GM18873 (cell line): ENCODE data around the gene F8A2.
"Not testable (repeated sequence)": the region's sequence is repeated elsewhere in the genome, so short reads cannot be mapped to it uniquely, and the experiment has no call there.

Experiments used
- ATAC-seq: cut with Tn5 transposase; IDR thresholded peaks from one replicate; pipeline ENCODE4 v1.9.1; 2021; ENCODE audit warnings: mild to moderate bottlenecking, moderate library complexity, moderate number of reproducible peaks; ENCODE audit not compliant: unreplicated experiment, low FRiP score

F8A2 gene

DNA sequence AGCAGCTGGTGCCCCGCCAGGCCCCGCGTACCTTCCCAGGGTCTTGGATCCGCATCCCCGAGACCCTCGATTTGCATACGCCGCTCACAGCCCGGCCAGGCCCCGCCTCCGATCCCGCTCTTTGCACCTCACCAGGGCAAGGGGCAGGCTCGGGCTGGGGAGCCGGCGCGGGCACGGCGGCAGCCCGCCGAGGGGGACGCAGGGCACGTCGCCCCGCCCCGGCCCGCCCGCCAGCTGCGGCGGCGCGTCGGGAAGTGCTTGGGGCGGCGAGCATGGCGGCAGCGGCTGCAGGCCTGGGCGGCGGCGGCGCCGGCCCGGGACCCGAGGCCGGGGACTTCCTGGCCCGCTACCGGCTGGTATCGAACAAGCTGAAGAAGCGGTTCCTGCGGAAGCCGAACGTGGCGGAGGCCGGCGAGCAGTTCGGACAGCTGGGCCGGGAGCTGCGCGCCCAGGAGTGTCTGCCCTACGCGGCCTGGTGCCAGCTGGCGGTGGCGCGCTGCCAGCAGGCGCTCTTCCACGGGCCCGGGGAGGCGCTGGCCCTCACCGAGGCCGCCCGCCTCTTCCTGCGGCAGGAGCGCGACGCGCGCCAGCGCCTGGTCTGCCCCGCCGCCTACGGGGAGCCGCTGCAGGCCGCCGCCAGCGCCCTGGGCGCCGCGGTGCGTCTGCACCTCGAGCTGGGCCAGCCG lies at the start of gene F8A2:
TSS of gene F8A2 (plus strand) at position 253 of the 686 bp plus-strand sequence. CDS start at position 273, 20 bp downstream.
- ATAC-seq = peak; percentile 75

DNA sequence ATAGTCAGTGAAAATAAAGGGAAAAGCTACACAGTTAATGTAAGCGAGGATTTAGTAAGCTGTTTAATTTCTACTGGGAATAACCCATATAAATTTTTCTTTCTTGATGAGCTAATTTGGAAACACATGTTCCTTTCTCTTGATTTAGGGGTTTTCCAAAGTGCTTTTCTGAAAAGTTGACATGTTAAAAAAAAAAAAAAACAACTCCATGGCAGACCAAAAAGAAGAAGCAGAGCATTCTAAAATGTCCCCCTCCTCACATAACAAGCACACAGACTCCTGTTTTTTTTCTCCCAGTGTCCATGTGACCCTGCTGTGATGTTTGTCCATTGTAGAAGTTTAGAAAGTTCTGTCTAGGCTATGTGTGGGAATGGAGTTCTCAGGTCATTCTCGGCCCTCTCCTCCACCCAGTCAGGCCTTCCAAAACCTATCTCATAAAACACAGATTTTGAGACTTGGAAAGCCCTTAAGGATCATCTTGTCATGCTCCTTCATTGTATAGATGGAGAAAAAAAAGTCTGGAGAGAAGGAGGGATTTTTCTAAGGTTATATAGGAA lies 48.3 kb upstream of the F8A2 start:
- no peak for ATAC-seq

DNA sequence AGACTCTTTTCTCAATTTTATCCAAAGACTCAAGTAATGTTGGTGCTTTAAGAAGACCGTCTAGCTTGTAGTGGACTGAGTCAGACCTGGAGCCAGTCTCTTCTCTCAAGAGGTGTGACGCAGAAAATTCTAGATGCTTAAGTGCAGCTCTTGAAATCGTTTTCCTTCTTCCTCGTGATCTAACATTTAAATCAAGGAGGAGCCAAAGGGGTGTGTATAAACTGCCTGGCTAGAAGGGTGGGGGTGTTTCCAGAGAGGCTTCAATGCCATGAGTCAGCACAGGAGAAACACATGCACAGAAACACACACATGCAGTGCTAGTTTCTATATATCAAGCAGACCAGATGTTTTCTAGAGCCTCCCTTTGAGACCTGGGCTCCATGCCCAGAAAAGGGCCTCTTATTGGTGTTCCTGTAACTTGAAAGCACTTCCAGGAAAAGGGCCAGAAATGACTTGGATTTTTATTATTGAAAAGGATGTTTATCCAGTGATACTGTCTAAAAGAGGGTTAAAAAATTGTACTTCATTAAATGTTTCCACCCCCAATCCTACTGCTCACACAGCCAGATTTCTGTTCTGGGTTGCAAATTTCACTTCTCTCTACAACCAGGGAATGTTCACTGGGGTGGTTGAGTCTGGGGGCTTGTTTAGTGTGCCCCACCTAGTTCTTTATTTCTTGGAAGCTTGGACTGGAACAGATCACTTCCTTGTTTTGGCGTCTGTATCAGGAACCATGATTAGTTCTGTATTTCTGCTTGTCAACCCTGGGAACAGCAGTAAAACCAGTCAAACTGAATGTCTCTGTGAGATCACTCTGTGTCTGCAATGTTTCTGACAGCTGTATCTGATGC lies 47.2 kb upstream of the F8A2 start, which contains the start of gene CLIC2:
TSS of gene CLIC2 (minus strand) at position 129 of the 851 bp plus-strand sequence. CDS start 187 bp downstream, outside the sequence.
- ATAC-seq = no peak

DNA sequence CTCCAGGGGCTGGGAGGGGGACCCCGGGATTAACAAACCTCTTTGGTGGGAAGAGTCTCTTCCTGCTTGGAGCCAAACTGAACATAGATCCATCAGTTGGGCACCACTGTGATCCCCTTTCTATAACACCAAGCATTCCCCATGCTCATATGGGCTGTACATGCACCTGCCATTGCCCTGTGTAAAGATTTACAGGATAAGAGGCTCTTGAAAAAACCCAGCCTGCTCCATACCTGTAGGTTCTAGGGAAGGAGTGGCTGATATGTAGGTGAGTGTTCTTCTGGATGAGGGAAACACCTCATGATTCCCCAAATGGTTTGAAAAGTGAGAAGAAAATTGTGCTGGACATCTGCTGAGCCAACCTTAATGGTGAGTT lies 46.6 kb upstream of the F8A2 start:
- not testable (repeated sequence) for ATAC-seq

DNA sequence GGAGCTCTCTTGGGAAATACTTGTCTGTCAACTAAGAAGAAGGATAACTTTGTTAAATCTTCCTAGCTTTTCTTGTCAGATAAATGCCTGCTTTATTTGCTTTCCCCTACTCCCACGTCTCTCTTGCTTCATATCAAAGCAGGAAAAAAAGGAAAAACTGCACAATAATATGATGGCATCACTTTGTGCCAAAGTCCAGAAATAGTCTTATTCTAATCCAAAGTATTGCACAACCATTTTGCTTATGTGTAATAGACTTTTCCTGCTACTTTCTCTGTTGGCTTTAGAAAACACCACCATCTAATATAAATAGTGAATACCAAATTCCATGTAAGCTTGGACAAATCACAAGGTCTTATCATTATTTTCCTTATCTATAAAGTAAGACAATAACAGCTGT lies 36.2 kb upstream of the F8A2 start:
- ATAC-seq = not testable (repeated sequence)

DNA sequence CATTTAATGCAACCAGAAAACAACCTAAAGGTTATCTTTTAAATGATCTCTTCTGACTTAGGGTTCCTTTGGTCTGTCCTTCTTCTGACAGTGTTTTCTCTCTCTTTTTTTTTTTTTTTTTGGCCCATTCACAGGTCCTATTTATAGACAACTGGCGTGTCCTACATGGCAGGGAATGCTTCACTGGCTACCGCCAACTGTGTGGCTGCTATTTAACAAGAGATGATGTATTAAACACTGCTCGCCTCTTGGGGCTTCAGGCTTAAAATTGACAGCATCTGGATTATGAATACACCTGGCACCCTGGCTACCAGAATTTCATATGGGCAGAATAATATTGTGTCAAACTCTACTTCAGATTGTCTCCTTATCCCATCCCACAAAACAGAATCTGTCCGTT lies 32.4 kb upstream of the F8A2 start:
- ATAC-seq = not testable (repeated sequence)

DNA sequence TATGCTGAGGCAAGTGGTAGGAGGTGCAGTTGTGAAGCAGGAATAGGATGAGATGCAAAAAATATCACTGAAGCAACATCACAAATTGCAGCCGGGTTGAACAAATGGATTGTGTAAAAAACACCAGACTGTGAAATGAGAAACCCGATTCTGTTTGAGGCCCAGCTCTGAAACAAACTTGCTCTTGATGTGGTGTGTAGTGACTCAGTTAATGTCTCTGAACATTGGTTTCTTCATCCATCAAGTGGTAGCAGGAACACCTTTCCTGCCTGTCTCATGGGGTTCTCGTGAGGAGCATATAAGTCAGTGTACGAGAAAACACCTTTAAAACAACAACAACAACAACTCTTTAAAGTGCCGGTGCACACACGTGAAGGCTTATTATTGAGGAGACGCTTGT lies 18.2 kb upstream of the F8A2 start:
- not testable (repeated sequence) for ATAC-seq

DNA sequence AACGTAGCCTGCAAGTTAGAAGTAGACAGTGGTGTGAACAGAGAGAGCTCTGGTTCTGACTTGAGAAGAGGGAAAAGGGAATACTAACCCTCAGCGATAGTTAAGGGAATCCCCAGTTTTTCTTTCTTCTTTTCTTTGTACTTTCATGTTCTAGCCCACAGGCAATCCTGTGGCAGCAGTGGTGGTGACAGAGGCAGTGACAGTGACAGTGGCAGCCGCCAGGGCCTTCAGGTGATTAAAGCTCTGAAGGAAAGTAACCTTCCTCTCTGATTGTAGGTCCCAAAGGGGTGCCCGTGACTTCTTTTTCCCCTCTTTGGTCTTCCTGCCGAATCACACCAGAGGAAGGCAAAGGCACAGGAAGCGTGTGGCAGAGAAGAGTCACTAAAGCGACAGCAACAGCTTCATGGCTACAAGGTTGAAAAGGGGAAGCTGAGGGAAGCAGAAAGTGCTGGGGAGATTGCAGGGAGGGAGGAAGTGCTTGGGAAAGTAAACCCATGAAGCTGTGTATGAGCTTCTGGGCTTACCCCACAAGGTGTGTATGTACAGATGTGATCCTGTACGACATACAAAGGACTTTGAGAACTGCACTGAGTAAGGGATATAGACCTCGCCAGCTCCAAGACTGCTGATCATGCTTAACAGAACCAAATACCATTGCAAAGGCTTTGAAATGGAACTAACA lies 8.0 kb upstream of the F8A2 start:
- ATAC-seq = peak; percentile 55

DNA sequence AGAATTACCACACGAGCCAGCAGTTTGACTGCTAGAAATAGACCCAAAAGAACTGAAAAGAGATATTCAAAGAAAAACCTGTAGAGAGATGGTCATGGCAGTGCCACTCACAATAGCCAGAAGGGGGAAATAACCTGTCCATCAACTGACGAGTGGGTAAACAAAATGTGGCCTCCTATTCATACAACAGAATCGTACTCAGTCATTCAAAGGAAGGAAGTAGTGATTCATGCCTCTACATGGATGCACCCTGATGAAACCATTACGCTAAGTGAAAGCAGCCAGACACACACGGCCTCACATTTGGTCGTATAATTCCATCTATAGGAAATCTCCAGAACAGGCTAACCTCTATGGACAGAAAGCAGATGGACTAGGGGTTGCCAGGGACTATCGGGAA lies 2.1 kb upstream of the F8A2 start:
- not testable (repeated sequence) for ATAC-seq

DNA sequence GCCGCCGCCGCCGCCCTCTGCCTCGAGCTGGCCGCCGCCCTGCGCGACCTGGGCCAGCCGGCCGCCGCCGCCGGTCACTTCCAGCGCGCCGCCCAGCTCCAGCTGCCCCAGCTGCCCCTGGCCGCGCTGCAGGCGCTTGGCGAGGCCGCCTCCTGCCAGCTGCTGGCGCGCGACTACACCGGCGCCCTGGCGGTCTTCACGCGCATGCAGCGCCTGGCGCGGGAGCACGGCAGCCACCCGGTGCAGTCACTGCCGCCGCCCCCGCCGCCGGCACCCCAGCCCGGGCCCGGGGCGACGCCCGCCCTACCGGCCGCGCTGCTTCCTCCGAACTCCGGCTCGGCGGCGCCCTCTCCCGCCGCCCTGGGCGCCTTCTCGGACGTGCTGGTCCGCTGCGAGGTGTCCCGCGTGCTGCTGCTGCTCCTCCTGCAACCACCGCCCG lies 653 bp downstream of the F8A2 start:
- peak; percentile 29 for ATAC-seq

DNA sequence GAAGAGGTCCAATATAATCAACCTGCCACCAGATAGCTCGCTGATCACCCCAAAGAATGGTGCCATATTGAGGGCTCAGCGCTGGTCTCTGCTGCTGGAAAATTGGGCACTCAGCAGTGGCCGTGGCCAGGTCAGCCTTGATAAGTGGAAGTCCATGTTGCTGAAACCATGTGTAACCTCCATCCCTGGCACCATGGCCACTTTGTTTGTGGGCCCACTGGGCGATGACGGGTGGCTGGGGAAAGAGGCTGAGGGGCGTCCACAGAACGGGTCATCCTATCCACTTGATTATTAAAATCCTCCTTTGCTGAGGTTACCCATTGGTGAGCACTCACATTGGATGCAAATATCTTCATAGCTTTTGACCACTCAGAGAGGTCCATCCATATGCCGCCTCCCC lies 7.7 kb downstream of the F8A2 start:
- ATAC-seq = no peak

DNA sequence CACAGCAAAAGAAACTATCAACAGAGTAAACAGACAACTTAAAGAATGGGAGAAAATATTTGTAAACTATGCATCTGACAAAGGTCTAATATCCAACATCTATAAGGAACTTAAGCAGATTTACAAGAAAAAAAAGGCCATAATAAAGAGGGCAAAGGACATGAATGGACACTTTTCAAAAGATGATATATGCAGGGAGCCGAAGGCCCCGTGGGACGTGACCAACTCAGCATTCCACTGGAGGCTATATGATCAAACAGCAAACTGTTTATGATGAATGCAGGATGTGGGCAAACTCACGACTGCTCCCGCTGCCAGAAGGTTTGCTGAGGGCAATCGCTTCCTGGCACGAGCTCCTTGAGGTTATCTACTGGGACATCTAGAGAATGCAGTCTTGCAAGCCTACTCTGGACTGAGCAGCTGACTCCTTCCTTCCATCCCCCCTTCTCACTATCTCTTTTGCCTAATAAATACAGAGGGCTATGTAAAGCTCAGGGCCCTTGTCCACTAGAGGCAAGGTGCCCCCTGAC lies 12.9 kb downstream of the F8A2 start:
- ATAC-seq = not testable (repeated sequence)

DNA sequence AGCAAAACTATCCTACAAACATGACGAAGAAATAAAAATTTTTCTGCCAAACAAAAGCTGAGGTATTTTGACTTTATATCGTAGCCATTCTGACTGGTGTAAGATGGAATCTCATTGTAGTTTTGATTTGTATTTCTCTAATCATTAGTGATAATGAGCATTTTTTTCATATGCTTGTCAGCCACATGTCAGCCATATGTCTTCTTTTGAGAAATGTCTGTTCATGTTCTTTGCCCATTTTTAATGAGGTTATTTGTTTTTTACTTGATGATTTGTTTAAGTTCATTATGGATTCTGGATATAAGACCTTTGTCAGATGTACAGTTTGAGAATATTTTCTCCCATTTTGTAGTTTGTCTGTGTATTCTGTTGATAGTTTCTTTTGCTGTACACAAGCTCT lies 24.5 kb downstream of the F8A2 start:
- no peak for ATAC-seq

DNA sequence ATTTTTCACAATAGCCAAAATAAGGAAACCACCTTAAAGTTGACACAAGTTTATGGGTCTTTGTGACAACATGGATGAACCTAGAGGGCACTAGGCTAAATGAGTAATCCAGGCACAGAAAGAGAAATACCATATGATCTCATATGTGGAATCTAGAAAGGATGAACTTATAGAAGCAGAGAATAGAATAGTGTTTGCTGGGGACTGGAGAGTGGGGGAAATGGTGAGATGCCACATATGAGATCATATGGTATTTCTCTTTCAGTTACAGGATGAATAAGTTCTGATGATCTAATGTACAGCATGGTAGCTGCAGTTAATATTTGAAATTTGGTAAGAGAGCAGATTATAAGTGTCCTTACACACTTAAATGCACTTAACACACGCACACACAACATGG lies 35.9 kb downstream of the F8A2 start:
- no peak for ATAC-seq
